KBM-7 (cell line): ENCODE results near the gene TMEM74B.
A peak's percentile ranks its signal among the peaks of the same experiment; 100 is the strongest.
"Not testable (repeated sequence)": the region's sequence is repeated elsewhere in the genome, so short reads cannot be mapped to it uniquely, and the experiment has no call there.

Experiments used
- DNase-seq: peaks from one replicate; pipeline ENCODE4 v3.0.0-alpha.2; 2015
- in situ Hi-C: fragments of 300-500 bp; cut with MboI; formaldehyde crosslinking; loops from 2 replicates; pipeline ENCODE4 v1.14.3; 2020; ENCODE audit warnings: low sequenced_read_pairs, low pct_unique_long_range_greater_than_20kb, mixed read lengths

The TMEM74B gene

DNA sequence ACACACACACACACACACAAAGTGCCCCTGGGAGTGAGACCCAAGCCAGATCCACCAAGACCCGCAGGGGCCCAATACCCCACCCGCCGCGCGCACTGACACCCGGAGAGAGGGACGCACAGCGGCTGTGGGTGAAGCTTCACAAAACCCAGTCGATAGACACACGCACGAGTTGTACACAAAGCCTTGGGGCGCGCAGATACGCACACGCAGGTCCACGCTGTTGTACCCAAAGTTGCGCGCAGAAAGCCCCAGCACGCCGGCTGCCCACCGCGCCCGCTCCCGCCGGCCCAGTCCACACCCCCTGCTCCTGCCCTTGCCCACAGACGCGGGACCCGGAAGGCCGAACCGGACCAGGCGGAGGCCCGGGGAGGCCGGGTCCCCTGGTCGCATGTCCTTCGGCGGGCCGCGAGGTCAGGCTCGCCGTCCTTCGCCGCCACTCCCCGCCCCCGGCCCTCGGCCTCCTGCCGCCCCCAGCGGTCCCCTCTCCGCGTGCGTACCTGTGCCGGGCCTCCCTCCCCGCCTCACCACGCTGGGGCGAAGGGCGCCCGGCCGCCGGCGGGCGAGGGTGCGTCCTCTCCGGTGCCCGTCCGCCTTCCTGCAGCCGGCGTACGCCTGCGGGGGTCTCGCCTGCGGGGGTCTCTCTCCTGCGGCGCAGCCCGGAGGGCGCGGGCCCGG, at the start of gene TMEM74B:
Gene TMEM74B, minus strand, starts transcription at position 344 of the 678 bp plus-strand sequence. CDS start 1,180 bp downstream, outside the sequence.
- in situ Hi-C loops = no loop called here

GRCh38 chr20:1232286-1233111, 47.7 kb upstream of the TMEM74B start:
- DNase-seq = no peak
- in situ Hi-C loops = no loop called here

More for the DNA sequence above, at the start of gene TMEM74B:
- no peak for DNase-seq

GRCh38 chr20:1229541-1229940, 44.8 kb upstream of the TMEM74B start:
- in situ Hi-C loops = no loop called here
- no peak for DNase-seq

GRCh38 chr20:1225783-1226654, 41.2 kb upstream of the TMEM74B start, which contains the start of gene RAD21L1:
RAD21L1 (plus strand) TSS chr20:1226044; CDS start chr20:1228454, 2,410 bp downstream.
- peak; percentile 55 for DNase-seq
- in situ Hi-C loops = no loop called here

- DNase-seq = peak; percentile 18
These were observed 40.5 kb upstream of the TMEM74B start for GRCh38 chr20:1225263-1225782.

DNA sequence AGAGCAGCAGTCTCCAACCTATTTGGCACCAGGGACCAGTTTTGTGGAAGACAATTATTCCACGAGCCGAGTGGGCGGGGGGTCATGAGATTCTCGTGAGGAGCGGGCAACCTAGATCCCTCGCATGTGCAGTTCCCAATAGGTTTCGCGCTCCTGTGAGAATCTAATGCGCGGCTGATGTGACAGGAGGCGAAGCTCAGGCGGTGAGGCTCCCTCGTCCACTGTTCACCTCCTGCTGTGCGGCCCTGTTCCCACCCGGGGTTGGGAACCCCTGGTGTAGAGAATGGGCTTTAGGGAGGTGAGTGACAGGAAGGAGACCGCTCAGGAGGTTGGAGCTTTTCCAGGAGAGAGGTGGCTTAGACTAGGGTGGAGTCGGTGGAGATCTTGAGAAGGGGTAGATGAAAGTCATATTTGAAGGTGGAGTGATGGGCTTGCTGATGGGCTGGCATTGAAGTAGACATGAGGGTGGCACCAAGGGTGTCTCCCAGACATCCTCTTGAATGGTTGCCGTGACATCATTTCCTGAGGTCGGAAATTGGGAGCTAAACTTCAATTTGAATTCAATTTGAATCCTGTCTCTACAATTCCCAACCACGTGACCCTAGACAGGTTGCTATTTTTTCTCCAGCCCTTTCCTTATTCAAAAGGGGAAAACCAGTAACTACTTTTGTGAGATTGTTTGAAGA, 39.6 kb upstream of the TMEM74B start:
- in situ Hi-C loops = no loop called here
- no peak for DNase-seq

More at GRCh38 chr20:1225263-1225782, 40.5 kb upstream of the TMEM74B start:
- in situ Hi-C loops = no loop called here

DNA sequence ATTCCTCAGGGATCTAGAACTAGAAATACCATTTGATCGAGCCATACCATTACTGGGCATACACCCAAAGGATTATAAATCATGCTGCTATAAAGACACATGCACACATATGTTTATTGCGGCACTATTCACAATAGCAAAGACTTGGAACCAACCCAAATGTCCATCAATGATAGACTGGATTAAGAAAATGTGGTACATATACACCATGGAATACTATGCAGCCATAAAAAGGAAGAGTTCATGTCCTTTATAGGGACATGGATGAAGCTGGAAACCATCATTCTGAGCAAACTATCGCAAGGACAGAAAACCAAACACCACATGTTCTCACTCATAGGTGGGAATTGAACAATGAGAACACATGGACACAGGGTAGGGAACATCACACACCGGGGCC, 38.0 kb upstream of the TMEM74B start:
- DNase-seq, in situ Hi-C loops: not testable (repeated sequence)

- in situ Hi-C loops, DNase-seq: not testable (repeated sequence)
These were observed 32.0 kb upstream of the TMEM74B start for GRCh38 chr20:1216527-1217427.

DNA sequence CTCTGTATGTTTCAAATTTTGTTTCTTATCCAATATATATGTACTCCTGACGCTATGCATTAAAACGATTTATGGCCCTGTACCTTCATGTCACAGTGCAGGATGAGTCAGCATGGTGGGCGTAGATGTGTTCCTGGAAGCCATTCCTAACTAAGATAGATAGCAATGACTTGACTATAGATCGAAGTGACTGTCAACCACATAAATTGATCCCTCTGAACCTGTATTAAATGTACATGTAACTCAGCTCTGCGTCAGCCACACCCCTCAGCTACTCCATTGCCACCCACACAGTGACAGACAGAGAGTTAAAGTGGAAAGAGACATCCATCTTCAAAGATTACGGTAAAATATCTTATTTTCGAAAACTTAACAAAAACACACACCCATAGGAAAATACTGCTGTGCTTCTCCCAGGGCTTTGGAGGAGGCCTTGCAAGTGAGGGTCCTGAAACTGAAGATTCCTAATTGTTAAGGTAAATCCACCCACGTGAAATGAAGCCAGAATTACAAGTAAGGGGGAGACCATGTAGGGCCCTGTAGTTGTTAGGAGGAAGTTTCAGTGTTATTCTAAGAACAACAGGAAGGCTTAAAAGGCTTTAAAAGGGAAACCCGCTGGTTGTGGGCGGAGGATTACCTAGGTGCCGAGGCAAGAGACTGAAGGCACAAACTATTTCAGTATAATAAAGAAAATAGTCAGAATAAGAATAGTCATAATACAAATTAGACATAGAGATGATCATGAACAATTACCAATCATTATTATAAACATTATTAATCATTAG, 30.8 kb upstream of the TMEM74B start:
- peak; percentile 45 for DNase-seq
- in situ Hi-C loops = no loop called here

DNA sequence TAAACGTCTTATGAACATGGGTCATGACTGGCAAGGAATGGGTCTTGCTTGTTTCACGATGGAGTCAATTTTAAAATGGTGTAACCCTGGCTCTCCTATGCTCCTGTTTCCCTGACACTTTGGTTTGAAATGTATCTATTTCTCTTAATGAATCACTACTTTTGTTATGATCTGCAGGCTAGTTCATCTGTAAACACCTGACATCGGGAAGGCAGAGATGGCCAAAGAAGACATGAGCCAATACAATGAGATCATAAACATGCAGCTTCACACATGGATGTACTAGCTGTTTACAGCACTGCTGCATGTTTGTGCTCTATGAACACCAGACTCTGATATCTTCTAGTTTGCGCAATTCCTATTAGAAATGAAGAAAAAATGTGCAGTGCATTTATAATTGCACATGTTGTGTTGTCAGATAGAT, 30.1 kb upstream of the TMEM74B start:
- in situ Hi-C loops = no loop called here
- no peak for DNase-seq

- in situ Hi-C loops = no loop called here
- peak; percentile 70 for DNase-seq
These were observed 28.0 kb upstream of the TMEM74B start for GRCh38 chr20:1212607-1213396.

GRCh38 chr20:1212023-1212422, 27.2 kb upstream of the TMEM74B start:
- DNase-seq = no peak
- in situ Hi-C loops = no loop called here

GRCh38 chr20:1210501-1210900, 25.7 kb upstream of the TMEM74B start:
- in situ Hi-C loops = no loop called here
- no peak for DNase-seq

GRCh38 chr20:1209447-1210387, 24.9 kb upstream of the TMEM74B start:
- DNase-seq = no peak
- in situ Hi-C loops = no loop called here

DNA sequence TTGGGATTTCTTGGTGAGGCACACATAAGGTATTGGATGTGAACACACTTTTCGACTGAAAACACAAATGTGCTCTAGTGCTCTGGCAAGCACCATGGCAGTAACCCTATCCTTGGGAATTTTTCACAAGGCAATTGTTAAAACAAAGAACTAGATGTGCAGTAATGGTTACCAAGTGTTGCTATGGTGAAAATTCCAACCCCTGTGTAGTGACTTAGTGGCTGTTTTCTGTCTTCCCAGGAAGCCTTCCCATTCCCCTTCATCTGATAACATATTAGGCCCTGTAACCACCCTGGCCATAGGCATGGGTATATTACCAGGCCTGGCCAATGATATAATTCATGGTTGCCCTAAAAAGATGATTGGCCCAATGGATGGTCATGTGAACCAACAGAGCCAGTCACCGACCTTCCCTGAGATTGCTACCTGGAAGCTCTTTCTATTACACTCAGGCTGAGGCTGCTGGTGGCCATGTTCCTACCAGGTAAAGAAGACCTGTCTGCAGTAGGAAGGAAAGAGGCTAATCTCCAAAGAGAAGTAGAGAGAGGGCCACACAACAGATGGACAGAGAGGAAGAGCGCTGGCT, 22.6 kb upstream of the TMEM74B start:
- no peak for DNase-seq
- in situ Hi-C loops = no loop called here
